Smooth muscle cell of the brain vasculature (primary cell): ENCODE results near the gene MGAT3.

ENCODE experiments used
- DNase-seq: peaks from one replicate; pipeline ENCODE4 v3.0.0-alpha.2; 2012; ENCODE audit warnings: low read depth, low spot score

The MGAT3 gene

DNA sequence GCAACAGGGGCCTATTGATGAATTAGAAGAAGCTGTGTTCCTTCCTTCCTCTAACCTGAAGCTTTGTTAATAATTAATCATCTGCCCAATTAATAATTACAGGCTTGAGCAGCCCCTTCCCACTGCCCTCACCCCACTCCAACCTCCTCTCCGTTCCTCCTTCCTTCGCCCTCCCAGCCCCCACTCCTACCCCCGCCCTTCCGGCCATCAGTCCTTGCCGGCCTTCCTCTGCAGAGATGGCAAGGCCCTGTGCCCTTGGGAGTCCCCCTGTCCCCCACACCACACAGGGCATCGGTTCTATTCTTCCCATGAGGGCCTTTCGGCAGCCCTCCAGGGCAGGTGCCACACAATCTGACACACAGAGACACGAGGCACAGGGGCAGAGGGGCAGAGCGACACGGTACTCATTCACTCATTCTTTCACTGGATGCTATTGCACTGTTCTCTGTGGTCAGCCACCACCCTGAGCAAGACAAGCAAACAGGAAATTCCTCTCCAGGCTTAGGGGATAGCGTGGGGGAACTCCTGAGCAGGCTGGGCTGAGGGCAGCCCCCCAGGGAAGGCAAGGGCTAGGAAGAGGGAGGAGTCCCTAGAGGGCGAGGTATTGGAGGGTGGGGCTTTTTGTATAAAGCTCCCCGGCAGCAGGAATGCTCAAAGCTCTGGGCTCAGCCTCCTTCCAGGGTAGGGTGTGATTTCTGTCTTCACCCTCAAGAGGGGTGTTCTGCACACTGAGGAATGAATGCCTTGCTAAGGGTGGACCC is 14.7 kb downstream of the MGAT3 start:
- no peak for DNase-seq

DNA sequence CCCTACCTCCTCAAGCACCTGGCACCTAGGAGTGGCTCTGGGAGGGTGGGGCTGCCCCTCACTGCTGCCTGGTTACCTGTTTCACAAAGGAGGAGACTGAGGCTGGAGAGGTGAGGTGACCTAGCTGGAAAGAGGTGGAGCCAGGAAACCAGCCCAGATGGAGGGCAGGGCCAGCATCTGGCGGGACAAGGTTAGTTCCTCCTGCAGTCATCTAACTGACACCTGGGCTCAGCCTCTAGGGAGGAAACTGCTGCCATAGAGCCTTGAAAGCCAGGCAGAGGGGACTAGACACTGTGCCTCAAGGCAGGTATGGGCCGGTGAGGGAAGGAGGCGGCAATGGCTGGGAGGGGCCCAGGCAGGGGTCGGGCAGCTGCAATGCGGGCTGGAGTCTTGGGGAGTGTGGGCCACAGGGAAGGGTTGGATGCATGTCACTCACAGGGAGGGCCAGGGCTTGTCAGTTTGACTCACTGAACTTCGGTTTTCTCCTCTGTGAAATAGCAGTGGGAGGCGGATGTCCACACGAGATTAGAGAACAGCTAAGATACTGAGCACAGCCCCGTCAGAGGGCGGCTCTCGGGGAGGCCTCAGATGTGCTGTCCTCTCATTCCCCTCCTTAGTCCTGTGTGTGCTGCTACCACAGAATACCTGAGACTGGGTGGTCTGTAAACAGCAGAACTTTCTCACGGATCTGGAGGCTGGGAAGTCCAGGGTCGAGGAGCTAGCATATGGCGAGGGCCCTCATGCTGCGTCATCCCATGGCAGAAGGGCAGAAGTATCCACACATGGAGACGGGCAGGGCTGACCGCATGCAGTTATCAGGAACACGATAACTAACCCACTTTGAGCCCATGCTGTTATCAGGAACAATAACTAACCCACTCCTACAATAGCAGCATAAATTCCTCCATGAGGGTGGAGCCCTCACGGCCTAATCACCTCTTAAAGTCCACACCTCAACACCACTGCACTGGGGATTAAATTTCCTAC is 16.1 kb downstream of the MGAT3 start:
- no peak for DNase-seq

DNA sequence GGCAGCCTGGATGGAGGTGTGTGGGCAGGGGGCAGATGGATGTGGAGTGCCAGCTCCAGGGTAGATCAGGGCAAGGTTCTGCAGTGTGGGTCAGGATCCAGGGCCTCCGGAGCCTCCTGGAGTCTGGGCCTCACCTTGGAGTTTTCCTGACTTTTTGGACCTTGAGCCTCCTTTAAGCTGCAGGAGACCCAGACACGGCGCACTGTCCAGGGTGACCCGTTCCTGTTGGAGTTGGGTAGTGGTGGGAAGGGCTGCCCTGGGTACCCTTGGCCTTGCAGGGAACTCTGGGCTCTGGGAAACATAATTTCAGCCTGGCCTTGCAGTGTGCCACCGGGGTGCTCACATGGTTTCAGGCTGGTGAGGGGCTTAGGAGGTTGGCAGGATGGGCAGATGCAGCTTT is 17.0 kb downstream of the MGAT3 start:
- DNase-seq, result no peak

DNA sequence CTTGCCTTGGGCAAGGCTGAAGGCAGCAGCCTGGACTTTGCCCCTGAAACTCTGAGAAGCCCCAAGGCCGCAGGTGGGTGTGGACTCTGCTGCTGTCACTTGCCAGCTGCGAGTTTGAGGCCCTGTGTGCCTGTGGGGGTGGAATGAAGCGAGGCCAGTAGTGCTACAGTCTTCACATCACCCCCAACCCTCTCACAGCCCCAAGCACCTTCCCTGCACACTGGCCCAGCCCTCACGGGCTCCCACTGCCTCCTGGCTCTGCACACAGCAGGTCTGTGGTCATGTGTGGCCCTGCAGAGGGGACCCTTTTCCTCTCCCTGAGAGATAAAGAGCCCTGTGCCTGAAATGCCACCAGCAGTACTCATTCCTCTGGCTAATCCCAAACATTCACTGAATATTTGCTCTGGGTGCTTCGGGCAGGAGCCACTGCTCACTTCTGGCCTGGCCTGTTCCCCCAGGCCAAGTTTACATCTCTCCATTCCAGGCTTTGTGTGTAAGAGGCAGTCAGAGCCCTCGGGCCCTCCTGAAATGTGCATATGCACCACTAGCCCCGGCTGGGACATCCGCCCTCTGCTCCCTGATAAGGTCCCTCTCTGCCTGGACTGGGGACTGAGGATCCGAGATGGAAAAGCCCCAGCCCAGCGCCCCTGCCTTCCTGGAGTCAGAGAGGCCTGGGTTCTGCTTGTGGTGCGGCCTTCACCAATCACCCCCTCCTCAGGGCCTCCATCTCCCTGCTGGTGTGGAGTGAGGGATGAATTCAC is 17.7 kb downstream of the MGAT3 start:
- no peak for DNase-seq

DNA sequence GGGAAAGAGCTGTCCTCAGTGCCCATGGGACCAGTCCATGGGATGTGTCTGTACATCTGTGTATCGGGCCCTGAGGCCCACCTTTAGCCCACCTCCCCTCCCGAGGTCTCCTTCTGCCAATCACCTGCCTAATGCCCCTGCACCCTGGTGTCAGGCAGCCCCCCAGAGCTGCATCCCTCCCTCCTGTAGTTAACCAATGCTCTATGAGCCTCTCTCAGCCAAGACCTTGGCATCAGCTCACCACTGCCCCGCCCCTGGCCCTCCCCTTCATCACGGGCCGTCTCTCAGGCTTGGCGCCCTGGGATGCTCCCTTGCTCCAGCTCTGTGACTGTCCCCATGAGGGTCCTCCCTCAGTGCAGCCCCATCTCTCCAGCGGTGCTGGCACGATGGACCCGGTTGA is 18.5 kb downstream of the MGAT3 start:
- no peak for DNase-seq

DNA sequence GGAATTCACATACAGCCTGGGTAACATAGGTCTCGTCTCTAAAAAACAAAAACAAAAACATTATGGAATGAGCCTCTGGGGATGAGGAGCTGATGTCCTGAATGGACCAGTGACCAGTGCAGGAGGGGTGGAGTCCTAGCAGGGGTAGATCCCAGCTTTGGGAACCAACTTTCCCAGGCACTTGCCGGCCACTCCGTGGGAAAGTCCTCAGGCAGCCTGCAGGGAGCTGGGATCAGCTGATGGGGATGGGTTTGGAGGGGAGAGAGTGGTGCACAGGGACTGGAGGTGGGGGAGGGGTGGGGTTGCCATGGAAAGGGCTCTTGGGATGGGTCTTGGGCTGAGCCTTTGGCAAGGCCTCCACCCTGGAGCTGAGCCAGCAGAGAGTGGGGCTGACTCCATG is 19.1 kb downstream of the MGAT3 start:
- DNase-seq, result no peak

DNA sequence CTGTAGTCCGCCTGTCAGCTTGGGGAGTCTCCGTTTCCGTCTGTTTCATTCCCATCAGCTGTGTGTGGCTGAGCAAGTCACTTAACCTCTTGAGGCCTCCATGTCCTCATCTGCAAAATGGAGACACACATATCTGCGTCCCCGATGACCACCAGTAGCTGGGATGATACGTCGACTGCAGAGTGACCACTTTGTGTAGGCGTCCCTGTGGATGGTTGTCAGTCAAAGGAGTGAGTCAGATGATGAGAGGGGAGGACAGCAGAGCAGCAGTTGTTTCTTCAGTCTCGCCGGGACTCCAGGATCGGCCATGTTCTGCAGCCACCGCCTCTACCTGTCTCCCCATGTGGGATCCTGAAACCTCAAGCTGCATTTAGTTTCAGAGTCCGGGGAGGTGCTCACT is 19.9 kb downstream of the MGAT3 start:
- DNase-seq, result no peak

DNA sequence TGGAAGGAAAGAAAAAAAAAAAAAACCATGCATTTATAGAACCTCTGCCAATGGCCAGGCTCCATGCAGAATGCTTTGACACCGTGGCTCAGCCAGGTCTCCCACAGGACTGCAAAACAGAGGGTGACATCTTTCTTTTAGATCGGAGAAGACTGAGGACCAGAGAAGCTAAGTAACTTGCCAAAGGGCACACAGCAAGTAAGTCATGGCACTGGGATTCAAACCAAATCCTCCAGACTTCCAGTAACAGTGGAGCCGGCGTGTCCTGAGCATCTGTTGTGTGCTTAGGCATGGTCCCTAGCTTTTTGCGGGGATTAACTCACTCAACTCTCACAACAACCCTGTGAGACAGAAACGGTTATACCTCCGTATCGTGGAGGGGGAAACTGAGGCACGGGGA is 20.7 kb downstream of the MGAT3 start:
- DNase-seq, result no peak

DNA sequence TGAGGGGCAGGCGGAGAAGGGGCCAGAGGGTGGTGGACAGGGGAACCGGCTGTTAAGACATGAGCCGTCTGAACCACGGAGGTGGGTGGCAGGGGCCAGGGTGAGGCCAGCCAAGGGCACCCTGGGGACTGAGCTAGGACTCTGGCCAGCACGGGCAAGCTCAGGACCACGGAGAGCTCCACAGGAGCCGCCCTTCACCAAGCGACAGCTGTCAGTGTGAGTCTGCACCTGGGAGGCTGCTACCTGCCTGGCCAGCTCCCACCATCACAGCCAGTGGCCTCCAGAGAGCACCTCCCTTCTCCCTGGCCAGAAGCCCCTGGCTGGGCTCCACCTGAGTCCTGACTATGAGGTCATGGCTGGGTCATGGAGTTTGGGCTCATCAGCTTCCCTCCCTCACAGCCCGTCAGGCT is 21.6 kb downstream of the MGAT3 start:
- DNase-seq, result no peak

DNA sequence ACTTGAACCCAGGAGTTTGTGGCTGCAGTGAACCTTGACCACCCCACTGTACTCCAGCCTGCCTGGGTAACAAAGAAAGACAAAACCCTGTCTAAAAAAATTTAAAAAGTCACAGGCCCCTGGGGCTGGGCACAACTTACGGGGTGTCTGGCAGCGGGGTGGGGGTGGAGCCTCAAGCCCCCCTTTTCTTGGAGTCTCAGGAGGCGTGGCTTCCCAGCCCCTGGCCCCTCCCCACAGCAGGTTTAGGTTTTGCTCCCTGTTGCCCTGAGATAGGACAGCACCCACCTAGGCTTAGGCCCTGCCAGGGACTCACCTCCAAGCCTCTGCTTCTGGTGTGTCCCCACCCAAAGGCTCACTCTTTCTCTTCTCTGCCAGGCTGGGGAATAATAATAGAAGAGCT is 22.4 kb downstream of the MGAT3 start:
- DNase-seq, result no peak

DNA sequence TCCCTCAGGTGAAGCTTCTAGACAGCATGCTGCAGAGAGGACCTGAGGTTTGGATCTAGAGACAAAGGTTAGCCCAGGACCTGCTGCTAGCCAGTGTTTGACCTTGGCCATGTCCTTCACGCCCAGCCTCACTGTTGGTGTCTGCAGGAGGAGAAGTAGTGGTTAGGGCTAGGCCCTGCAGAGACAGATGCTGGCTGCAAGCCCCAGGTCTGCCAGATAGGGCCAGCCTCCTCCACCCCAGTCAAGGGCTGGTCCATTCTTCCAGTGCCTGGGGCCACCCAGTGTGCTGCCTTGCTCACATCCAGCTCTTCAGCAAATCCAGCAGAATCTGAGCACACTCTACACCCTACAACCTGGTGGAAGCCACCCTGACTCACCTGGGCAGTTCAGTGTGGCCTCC is 23.7 kb downstream of the MGAT3 start:
- no peak for DNase-seq

DNA sequence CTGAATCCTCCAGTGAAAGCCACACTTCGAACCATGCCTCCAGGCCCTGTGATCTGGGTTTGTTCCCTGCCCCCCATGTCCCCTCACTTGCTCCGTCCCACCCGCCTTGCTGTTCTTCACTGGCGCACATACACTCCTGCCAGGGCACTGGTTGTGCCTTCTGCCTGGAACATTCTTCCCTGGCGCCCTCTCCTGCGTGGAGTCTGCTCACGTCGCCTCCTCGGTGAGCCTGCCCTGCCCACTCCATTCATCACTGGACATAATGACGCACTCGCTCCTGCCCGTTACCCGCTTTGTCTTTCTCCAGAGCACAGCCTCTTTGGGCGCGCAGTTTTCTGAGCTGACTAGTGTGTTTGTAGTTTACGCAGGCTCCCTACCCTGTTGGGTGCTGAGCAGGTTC is 24.2 kb downstream of the MGAT3 start:
- no peak for DNase-seq

DNA sequence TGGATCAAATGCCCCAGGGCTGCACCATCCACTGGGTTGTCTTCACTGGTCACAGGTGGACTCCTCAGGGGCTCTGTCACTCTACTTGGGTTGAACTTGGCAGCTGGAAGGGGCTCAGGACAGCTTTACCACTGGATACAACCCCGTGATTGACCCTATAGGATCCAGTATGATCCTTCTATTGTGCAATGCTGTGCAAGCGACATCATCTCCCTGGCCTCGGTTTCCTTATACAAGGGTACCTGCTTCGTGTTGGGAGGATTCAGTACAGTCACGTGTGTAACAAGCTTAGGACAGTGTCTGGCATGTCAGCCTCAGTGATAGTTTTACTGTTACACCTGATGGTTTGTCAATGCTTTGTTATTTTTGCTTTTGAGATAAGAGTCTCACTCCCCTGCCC is 24.8 kb downstream of the MGAT3 start:
- DNase-seq, result no peak

DNA sequence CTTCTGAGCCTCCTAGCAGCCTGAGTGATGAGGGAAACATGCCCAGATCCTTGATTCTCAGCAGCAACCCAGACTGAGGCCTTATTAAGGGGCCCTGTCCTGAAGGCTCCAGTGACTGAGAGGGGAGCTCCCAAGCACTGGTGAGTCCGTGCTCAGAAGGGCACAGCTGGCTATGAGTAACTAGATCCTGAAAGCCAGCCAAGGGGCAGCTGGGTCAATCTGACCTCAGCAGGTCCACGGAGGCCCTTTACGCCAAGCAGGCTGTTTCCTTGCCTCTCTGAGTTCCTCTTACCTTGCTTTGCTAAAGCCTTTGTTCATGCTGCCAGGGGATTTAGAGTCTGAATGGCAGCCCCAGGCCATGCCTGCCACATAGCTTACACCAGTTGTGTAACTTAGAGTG is 26.0 kb downstream of the MGAT3 start:
- DNase-seq, result no peak

DNA sequence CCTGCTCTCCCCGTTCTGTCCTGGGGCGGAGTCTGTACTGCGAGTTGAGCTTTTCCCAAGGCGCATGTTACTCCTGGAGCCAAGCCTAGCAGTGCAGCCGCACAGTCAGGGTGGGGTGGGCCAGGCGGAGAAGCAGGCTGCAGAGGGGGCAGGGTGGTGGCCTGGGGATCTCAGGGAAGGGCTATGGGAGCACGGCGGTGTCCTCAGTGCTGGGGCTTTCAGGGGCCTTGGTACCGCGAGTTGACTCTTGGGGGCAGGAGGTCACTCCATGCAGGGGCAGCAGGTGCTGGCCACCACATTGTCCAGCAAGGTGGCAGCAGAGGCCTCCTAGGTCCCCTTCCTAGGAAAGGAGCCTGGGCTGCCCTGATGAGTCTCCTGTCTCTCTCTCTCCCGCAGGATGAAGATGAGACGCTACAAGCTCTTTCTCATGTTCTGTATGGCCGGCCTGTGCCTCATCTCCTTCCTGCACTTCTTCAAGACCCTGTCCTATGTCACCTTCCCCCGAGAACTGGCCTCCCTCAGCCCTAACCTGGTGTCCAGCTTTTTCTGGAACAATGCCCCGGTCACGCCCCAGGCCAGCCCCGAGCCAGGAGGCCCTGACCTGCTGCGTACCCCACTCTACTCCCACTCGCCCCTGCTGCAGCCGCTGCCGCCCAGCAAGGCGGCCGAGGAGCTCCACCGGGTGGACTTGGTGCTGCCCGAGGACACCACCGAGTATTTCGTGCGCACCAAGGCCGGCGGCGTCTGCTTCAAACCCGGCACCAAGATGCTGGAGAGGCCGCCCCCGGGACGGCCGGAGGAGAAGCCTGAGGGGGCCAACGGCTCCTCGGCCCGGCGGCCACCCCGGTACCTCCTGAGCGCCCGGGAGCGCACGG is 30.4 kb downstream of the MGAT3 start:
- no peak for DNase-seq

DNA sequence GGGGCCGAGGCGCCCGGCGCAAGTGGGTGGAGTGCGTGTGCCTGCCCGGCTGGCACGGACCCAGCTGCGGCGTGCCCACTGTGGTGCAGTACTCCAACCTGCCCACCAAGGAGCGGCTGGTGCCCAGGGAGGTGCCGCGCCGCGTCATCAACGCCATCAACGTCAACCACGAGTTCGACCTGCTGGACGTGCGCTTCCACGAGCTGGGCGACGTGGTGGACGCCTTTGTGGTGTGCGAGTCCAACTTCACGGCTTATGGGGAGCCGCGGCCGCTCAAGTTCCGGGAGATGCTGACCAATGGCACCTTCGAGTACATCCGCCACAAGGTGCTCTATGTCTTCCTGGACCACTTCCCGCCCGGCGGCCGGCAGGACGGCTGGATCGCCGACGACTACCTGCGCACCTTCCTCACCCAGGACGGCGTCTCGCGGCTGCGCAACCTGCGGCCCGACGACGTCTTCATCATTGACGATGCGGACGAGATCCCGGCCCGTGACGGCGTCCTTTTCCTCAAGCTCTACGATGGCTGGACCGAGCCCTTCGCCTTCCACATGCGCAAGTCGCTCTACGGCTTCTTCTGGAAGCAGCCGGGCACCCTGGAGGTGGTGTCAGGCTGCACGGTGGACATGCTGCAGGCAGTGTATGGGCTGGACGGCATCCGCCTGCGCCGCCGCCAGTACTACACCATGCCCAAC is 31.2 kb downstream of the MGAT3 start:
- DNase-seq, result no peak

DNA sequence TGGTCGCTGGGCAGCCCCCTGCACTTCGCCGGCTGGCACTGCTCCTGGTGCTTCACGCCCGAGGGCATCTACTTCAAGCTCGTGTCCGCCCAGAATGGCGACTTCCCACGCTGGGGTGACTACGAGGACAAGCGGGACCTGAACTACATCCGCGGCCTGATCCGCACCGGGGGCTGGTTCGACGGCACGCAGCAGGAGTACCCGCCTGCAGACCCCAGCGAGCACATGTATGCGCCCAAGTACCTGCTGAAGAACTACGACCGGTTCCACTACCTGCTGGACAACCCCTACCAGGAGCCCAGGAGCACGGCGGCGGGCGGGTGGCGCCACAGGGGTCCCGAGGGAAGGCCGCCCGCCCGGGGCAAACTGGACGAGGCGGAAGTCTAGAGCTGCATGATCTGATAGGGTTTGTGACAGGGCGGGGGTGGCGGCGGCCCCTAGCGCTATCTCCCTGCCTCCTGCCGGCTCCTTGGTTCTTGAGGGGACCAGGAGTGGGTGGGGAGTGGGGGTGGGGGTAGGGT is 31.8 kb downstream of the MGAT3 start:
- DNase-seq, result no peak

DNA sequence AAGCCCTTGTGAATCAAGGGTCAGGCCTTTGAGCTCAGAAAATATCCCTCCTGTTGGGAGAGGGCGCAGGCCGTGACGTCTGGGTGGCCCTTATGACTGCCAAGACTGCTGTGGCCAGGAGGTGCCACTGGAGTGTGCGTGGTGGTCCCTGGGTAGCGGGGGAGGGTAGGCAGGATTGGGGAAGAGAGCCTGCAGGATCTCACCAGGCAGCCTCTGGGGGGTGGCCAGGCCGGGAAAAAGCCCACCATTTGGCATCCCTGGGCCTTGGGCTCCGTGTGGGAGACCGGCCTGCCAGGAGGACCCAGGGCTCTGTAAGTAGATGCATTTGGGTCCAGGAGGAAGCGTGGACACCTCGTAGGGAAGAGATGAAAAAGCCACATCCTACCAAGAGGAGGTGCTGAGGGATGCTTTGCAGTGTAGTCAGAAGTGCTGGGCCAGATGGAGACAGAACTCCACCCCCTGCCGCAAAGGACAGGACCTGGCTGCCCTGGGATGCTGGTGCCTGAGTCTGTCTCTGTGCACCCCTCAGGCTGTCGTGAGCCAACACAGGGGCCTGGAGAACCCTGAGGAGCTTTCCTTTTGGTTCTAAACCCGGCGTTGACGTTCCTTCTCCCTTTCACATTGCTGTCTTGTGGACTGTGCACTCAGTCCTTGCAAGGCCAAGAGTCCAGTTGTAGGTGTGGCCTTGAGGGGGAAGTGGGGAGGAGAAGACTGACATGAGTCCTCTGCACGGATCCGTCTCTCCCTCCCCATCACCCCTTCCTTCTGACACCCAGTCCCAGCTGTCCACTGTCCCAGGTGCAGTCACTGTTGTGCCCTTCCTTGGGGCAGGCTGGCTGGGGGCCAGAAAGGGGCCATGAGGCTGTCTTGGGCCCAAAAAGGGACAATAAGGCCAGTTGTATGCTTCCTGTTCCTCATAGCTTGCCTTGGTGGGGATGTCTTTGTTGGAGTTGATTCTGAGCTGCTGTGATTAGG is 32.6 kb downstream of the MGAT3 start:
- DNase-seq, result no peak

DNA sequence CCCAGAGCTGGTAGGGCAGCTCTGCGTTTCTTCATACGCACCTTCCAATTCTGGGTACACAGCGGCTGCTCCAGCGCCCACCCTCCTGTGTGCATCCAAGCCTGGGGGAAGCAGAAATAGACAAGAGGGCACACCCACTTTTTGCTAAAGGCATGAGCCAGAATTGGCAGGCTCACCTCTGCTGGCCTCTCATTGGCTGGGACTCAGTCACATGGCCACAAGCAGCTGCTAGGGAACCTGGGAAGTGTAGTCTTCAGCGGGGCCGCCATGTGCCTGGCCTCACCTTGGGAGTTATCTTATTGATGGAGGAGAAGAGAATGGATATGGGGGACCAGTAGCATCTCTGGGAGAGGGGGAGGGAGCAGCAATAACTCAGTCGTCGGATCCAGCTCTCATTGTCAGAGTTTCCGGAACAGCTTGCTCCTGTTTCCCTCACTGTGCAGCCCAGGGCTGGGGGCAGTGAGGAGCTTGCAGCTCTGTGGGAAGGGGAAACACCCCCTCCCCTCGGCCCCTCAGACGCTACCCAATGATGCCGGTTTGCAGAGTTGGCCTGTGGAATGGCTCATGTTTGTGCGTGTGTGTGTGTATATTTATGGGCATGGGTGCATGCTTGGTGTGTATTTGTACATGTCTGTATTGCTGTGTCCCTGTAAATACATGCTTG is 33.5 kb downstream of the MGAT3 start:
- no peak for DNase-seq
